Measurements from ENCODE around the gene LYST. TPM values are rescaled to one million over a fixed set of nuclear protein-coding genes. Genes with fewer than 3 reads are reported as not detected.
"Not testable (repeated sequence)": the region's sequence is repeated elsewhere in the genome, so short reads cannot be mapped to it uniquely, and the experiment has no call there.

LYST gene
- polyA plus RNA-seq, 2 donors, result 4.3 to 4.8 TPM

GRCh38 chr1:235650341-235651169 is 216.2 kb downstream of the LYST start:
- Histone ChIP-seq H3K4me3 (ENCODE audit: low read depth in 1 of 2, low read length in 2 of 2) (peak overlapping the region; percentile 41 to 60), H3K27ac (ENCODE audit: low read depth in 2 of 2, low read length in 1 of 2) (no peak overlapping the region), H3K9me3 (ENCODE audit: control insufficient read depth in 2 of 2, insufficient read depth in 1 of 2, low read depth in 1 of 2, low read length in 1 of 2) (no peaks in the 10 kb centered on the region), H3K4me1 (ENCODE audit: control insufficient read depth in 2 of 2, insufficient read depth in 2 of 2, low read length in 1 of 2) (peaks cover 4 to 8% of the 10 kb centered on the region in 2 donors), H3K36me3 (ENCODE audit: control insufficient read depth in 2 of 2, insufficient read depth in 2 of 2, low read length in 1 of 2) (no peaks in the 10 kb centered on the region), H3K27me3 (ENCODE audit: control insufficient read depth in 1 of 2, insufficient read depth in 2 of 2, low read length in 2 of 2) (peaks cover 0 to 3% of the 10 kb centered on the region in 2 donors)
- WGBS, 2 donors, result 6 to 7% methylated on average over 68 to 71 of the region's 71 CpGs

DNA sequence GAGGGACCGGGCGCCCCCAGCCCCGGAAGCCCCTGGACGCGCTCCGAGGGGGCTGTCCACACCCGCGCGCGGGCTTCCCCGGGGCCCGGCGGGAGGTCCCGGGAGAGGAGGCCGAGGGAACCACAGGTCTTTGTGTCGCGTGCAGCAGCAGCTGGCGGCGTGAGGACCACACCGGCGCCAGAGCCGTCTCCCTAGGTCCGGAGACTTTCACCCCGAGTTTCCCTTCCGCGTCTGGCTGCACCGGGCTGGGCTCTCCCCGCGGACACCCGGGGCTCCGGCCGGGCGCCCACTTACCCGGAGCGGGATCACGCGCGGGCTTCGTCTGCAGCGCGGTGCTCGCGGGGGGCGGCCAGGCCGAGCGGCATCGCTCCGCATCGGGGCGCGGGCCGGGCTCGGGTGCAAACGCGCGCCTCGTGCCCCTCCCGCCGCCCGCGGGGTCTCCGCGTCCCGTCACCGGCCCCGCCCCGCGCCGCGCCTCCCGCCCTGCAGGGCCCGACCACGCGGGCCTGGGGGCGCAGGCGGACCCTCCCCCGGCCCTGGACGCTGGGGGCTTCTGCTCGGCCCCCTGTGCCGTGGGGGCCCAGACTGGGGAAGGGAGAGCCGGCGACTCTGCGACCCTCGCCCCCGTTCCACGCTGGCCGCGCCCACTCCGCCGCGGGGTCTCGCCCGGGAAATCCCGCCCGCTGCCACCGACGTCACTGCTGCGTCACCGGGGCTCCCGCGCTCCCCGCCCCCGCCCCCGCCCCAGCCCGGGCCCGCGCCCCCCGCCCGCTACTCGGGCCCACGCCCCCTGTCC is 217.1 kb downstream of the LYST start, which contains the start of gene GNG4:
TSS of gene GNG4 (minus strand) at position 417 of the 796 bp plus-strand sequence. CDS start 65,946 bp downstream, outside the sequence.
- Histone ChIP-seq H3K27me3 (ENCODE audit: control insufficient read depth in 1 of 2, insufficient read depth in 2 of 2, low read length in 2 of 2) (peaks cover 0 to 3% of the 10 kb centered on the region in 2 donors), H3K27ac (ENCODE audit: low read depth in 2 of 2, low read length in 1 of 2) (peak within 1 kb of the TSS in 1 of 2 donors; percentile 47), H3K36me3 (ENCODE audit: control insufficient read depth in 2 of 2, insufficient read depth in 2 of 2, low read length in 1 of 2) (no peaks in the 10 kb centered on the region), H3K4me3 (ENCODE audit: low read depth in 1 of 2, low read length in 2 of 2) (peak within 1 kb of the TSS; percentile 41 to 60), H3K4me1 (ENCODE audit: control insufficient read depth in 2 of 2, insufficient read depth in 2 of 2, low read length in 1 of 2) (peaks cover 4 to 8% of the 10 kb centered on the region in 2 donors), H3K9me3 (ENCODE audit: control insufficient read depth in 2 of 2, insufficient read depth in 1 of 2, low read depth in 1 of 2, low read length in 1 of 2) (no peaks in the 10 kb centered on the region)
- WGBS, 2 donors, result 1% methylated on average over 64 to 111 of the region's 111 CpGs

- peak overlapping the region in 1 of 2 donors; percentile 47 for H3K27ac ChIP-seq (ENCODE audit: low read depth in 2 of 2, low read length in 1 of 2)
- WGBS, 2 donors, result 1% methylated on average over 29 to 30 of the region's 30 CpGs
- H3K4me3 ChIP-seq (ENCODE audit: low read depth in 1 of 2, low read length in 2 of 2), result peak overlapping the region; percentile 39 to 60
- H3K36me3 ChIP-seq (ENCODE audit: control insufficient read depth in 2 of 2, insufficient read depth in 2 of 2, low read length in 1 of 2), result no peaks in the 10 kb centered on the region
- H3K27me3 ChIP-seq (ENCODE audit: control insufficient read depth in 1 of 2, insufficient read depth in 2 of 2, low read length in 2 of 2), result peaks cover 0 to 3% of the 10 kb centered on the region in 2 donors
- H3K4me1 ChIP-seq (ENCODE audit: control insufficient read depth in 2 of 2, insufficient read depth in 2 of 2, low read length in 1 of 2), result peaks cover 4 to 8% of the 10 kb centered on the region in 2 donors
- no peaks in the 10 kb centered on the region for H3K9me3 ChIP-seq (ENCODE audit: control insufficient read depth in 2 of 2, insufficient read depth in 1 of 2, low read depth in 1 of 2, low read length in 1 of 2)
Measured at GRCh38 chr1:235648954-235649367, 217.7 kb downstream of the LYST start.

GRCh38 chr1:235648407-235648907 is 218.2 kb downstream of the LYST start:
- Histone ChIP-seq H3K4me3 (ENCODE audit: low read depth in 1 of 2, low read length in 2 of 2) (peak overlapping the region; percentile 39 to 60), H3K9me3 (ENCODE audit: control insufficient read depth in 2 of 2, insufficient read depth in 1 of 2, low read depth in 1 of 2, low read length in 1 of 2) (no peaks in the 10 kb centered on the region), H3K4me1 (ENCODE audit: control insufficient read depth in 2 of 2, insufficient read depth in 2 of 2, low read length in 1 of 2) (peaks cover 4 to 8% of the 10 kb centered on the region in 2 donors), H3K27me3 (ENCODE audit: control insufficient read depth in 1 of 2, insufficient read depth in 2 of 2, low read length in 2 of 2) (peaks cover 0 to 3% of the 10 kb centered on the region in 2 donors), H3K36me3 (ENCODE audit: control insufficient read depth in 2 of 2, insufficient read depth in 2 of 2, low read length in 1 of 2) (no peaks in the 10 kb centered on the region), H3K27ac (ENCODE audit: low read depth in 2 of 2, low read length in 1 of 2) (no peak overlapping the region)
- WGBS, 2 donors, result 7 to 14% methylated on average over 31 of the region's 31 CpGs

DNA sequence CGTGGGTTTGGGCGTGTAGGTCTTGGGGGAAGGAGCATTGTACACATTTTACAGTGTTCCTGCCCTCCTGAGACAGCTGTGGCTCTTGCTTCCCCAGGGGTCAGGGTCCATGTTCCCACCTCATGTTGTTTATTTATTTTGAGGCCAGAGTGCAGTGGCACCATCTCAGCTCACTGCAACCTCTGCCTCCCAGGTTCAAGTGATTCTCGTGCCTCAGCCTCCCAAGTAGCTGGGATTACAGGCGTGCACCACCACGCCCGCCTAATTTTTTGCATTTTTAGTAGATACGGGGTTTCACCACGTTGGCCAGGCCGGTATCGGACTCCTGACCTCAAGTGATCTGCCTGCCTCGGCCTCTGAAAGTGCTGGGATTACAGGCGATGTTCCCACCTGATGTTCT is 219.2 kb downstream of the LYST start:
- not testable (repeated sequence) for H3K27me3 ChIP-seq (ENCODE audit: control insufficient read depth in 1 of 2, insufficient read depth in 2 of 2, low read length in 2 of 2)

GRCh38 chr1:235646463-235646862 is 220.2 kb downstream of the LYST start:
- no peaks in the 10 kb centered on the region for H3K9me3 ChIP-seq (ENCODE audit: control insufficient read depth in 2 of 2, insufficient read depth in 1 of 2, low read depth in 1 of 2, low read length in 1 of 2)
- peaks cover 4 to 13% of the 10 kb centered on the region in 2 donors for H3K4me1 ChIP-seq (ENCODE audit: control insufficient read depth in 2 of 2, insufficient read depth in 2 of 2, low read length in 1 of 2)
- H3K36me3 ChIP-seq (ENCODE audit: control insufficient read depth in 2 of 2, insufficient read depth in 2 of 2, low read length in 1 of 2), result no peaks in the 10 kb centered on the region
- 85 to 88% methylated on average over 9 of the region's 9 CpGs for WGBS, 2 donors
- no peak overlapping the region for H3K4me3 ChIP-seq (ENCODE audit: low read depth in 1 of 2, low read length in 2 of 2)
- no peak overlapping the region for H3K27ac ChIP-seq (ENCODE audit: low read depth in 2 of 2, low read length in 1 of 2)
- H3K27me3 ChIP-seq (ENCODE audit: control insufficient read depth in 1 of 2, insufficient read depth in 2 of 2, low read length in 2 of 2), result peaks cover 0 to 3% of the 10 kb centered on the region in 2 donors

More for the DNA sequence above, 219.2 kb downstream of the LYST start:
- WGBS, 2 donors, result 83 to 93% methylated on average over 12 of the region's 12 CpGs
- H3K9me3 ChIP-seq (ENCODE audit: control insufficient read depth in 2 of 2, insufficient read depth in 1 of 2, low read depth in 1 of 2, low read length in 1 of 2); H3K36me3 ChIP-seq (ENCODE audit: control insufficient read depth in 2 of 2, insufficient read depth in 2 of 2, low read length in 1 of 2); H3K27ac ChIP-seq (ENCODE audit: low read depth in 2 of 2, low read length in 1 of 2); H3K4me3 ChIP-seq (ENCODE audit: low read depth in 1 of 2, low read length in 2 of 2); H3K4me1 ChIP-seq (ENCODE audit: control insufficient read depth in 2 of 2, insufficient read depth in 2 of 2, low read length in 1 of 2): not testable (repeated sequence)

DNA sequence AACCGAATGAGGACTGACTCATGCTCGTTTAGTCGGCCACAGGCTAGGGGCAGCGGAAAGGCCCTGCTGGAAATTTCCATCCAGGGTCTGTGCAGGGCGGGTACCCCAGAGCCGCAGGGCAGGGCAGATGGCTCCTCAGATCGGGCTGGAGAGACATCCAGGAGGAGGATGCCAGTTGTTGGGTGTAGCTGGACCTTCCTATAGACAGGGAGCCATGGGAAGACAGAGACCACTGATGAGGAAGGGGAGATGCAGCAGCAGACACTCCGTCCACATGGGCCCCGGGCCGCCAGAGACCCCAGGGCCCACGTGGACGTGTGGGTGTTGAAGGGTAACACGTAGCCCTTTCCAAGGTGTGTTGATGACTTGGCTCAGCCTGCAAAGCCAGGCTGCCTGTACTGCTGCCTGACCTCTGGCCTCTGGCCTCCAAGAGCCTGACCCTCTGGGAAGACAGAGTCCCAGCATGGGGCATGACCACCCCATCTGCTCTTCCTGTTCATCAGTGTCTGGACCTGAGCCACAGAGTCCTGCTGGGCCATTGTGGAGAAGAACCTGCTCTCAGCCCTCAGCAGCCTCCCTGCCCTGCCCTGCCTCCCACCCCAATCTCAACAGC is 221.9 kb downstream of the LYST start:
- no peak overlapping the region for H3K4me3 ChIP-seq (ENCODE audit: low read depth in 1 of 2, low read length in 2 of 2)
- 84 to 87% methylated on average over 13 of the region's 13 CpGs for WGBS, 2 donors
- H3K9me3 ChIP-seq (ENCODE audit: control insufficient read depth in 2 of 2, insufficient read depth in 1 of 2, low read depth in 1 of 2, low read length in 1 of 2), result no peaks in the 10 kb centered on the region
- no peaks in the 10 kb centered on the region for H3K36me3 ChIP-seq (ENCODE audit: control insufficient read depth in 2 of 2, insufficient read depth in 2 of 2, low read length in 1 of 2)
- no peak overlapping the region for H3K27ac ChIP-seq (ENCODE audit: low read depth in 2 of 2, low read length in 1 of 2)
- peaks cover 4 to 11% of the 10 kb centered on the region in 2 donors for H3K4me1 ChIP-seq (ENCODE audit: control insufficient read depth in 2 of 2, insufficient read depth in 2 of 2, low read length in 1 of 2)
- peaks cover 0 to 3% of the 10 kb centered on the region in 2 donors for H3K27me3 ChIP-seq (ENCODE audit: control insufficient read depth in 1 of 2, insufficient read depth in 2 of 2, low read length in 2 of 2)

DNA sequence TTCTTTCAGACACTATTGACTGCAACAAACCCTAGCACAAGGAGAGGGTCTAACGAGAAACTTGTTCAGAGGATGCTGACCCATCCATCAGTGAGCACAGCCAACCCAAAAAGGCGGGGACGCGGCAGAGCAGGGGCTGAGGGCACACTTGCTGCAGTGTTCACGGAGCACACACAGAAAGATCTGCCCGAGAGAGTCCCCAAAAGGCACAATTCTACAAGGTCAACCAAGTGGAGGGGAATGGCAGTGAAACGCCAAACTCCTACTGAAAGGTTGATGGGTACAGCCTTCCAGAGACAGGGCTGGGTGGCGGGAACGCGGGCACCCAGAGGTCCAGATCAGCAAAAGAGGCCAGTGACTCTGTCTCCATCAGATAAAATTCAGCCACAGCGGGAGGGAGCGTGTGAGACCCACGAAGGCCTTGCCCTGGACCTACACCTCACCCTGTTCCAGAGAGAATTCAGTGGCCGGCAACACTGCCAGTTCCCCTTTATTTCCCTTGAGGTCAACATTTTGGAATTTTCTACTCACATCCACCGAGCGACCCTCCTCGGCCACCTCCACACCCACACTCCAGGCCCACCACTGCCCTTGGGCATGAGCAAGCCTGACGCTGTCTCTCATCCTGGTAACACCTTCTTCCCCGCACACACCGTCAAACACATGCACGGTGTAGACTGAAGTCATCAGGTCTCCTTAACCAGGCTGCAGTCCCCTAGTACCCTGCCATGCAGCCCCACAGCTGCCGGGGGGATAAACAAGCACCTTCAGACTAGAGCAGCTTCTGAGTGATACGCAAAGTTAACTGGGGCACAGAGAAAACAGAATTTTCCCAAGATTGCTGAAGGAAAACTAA is 222.6 kb downstream of the LYST start:
- Histone ChIP-seq H3K4me3 (ENCODE audit: low read depth in 1 of 2, low read length in 2 of 2) (no peak overlapping the region), H3K27me3 (ENCODE audit: control insufficient read depth in 1 of 2, insufficient read depth in 2 of 2, low read length in 2 of 2) (no peaks in the 10 kb centered on the region), H3K4me1 (ENCODE audit: control insufficient read depth in 2 of 2, insufficient read depth in 2 of 2, low read length in 1 of 2) (peaks cover 0 to 11% of the 10 kb centered on the region in 2 donors), H3K36me3 (ENCODE audit: control insufficient read depth in 2 of 2, insufficient read depth in 2 of 2, low read length in 1 of 2) (no peaks in the 10 kb centered on the region), H3K27ac (ENCODE audit: low read depth in 2 of 2, low read length in 1 of 2) (no peak overlapping the region), H3K9me3 (ENCODE audit: control insufficient read depth in 2 of 2, insufficient read depth in 1 of 2, low read depth in 1 of 2, low read length in 1 of 2) (no peaks in the 10 kb centered on the region)
- 94% methylated on average over 23 of the region's 23 CpGs for WGBS, 2 donors

Data from esophagus (tissue), 2 donors.